HepG2 (cell line): Measurements from ENCODE around the gene PRKCD. TPM values are rescaled to one million over a fixed set of nuclear protein-coding genes. Genes with fewer than 3 reads are reported as not detected.

ENCODE experiments used
- ARID3A ChIP-seq: IDR thresholded peaks from 2 replicates; pipeline ENCODE4 v1.6.1; 2012; ENCODE audit warnings: low read depth, low read length, improper control_type of control experiment
- HNRNPL ChIP-seq: fragments of 200-400 bp; formaldehyde crosslinking; IDR thresholded peaks from 2 replicates; pipeline ENCODE4 v1.6.1; 2017; ENCODE audit warnings: mild to moderate bottlenecking, low read depth, low read length
- PAX8 ChIP-seq: sonication (generic); formaldehyde crosslinking; IDR thresholded peaks from 2 replicates; pipeline ENCODE4 v1.8.0; 2022; ENCODE audit warnings: mild to moderate bottlenecking, missing genetic modification reagents, borderline replicate concordance
- RERE ChIP-seq: IDR thresholded peaks from 2 replicates; pipeline ENCODE4 v1.6.1; 2016; ENCODE audit warnings: low read depth, missing genetic modification reagents, missing compliant biosample characterization
- SRY ChIP-seq: sonication (generic); formaldehyde crosslinking; IDR thresholded peaks from 2 replicates; pipeline ENCODE4 v1.8.0; 2022; ENCODE audit warnings: mild to moderate bottlenecking, missing genetic modification reagents
- TEAD2 ChIP-seq: sonication (generic); formaldehyde crosslinking; IDR thresholded peaks from 2 replicates; pipeline ENCODE4 v1.9.0; 2021; ENCODE audit warnings: missing genetic modification reagents
- ZFY ChIP-seq: sonication (generic); formaldehyde crosslinking; IDR thresholded peaks from 2 replicates; pipeline ENCODE4 v1.4.0; 2020; ENCODE audit warnings: missing genetic modification reagents
- ZNF205 ChIP-seq: IDR thresholded peaks from 2 replicates; pipeline ENCODE4 v1.6.1; 2018; ENCODE audit warnings: missing biosample characterization, missing genetic modification reagents
- ZNF282 ChIP-seq: fragments of 450-650 bp; IDR thresholded peaks from 2 replicates; pipeline ENCODE4 v1.6.1; 2018; ENCODE audit not compliant: partially characterized antibody
- ZNF335 ChIP-seq: sonication (generic); formaldehyde crosslinking; IDR thresholded peaks from 2 replicates; pipeline ENCODE4 v1.4.0; 2020; ENCODE audit warnings: missing genetic modification reagents
- ZNF407 ChIP-seq: sonication (generic); formaldehyde crosslinking; IDR thresholded peaks from one replicate; pipeline ENCODE4 v1.5.1; 2020; ENCODE audit warnings: mild to moderate bottlenecking, missing genetic modification reagents; ENCODE audit errors: not compliant biosample characterization
- ZNF577 ChIP-seq: sonication (generic); formaldehyde crosslinking; IDR thresholded peaks from 2 replicates; pipeline ENCODE4 v1.4.0; 2020; ENCODE audit warnings: mild to moderate bottlenecking, low read depth, missing genetic modification reagents, borderline replicate concordance
- ZNF629 ChIP-seq: sonication (generic); formaldehyde crosslinking; conservative IDR thresholded peaks from 2 replicates; pipeline ENCODE4 v1.5.0; 2020; ENCODE audit warnings: missing genetic modification reagents
- polyA plus RNA-seq, 8 experiments: library from polyadenylated mRNA; depleted of rRNA in 3 of 8; stranded (reverse) in 7 of 8; unstranded in 1 of 8; fragments of >200 nt; fragmentation: Illumina TruSeq in 4 of 8; extraction: Trizol in 4 of 8; gene quantifications; 2 replicates each; pipeline versions ENCODE4 v1.2.1 to v1.2.3, GENCODE V29; 2011 to 2016; ENCODE audit warnings: low read depth in 4 of 8, missing spikeins in 1 of 8, mixed read lengths in 1 of 8; ENCODE audit not compliant: insufficient read depth in 1 of 8
- total RNA-seq, 5 experiments: library from RNA; depleted of rRNA; stranded (reverse); fragments of >200 nt; fragmentation: Illumina TruSeq; extraction: Trizol; gene quantifications; 2 replicates each; pipeline ENCODE4 v1.2.3, GENCODE V29; 2016; ENCODE audit warnings: low read depth in 1 of 5

The PRKCD gene
- total and polyA plus RNA-seq, 2 of the 13 experiments (the other 11 are each of a cell fraction or from before 2014, with no cell fraction given) = 1.6 to 40.7 TPM

GRCh38 chr3:53195602-53196574 is 34.9 kb downstream of the PRKCD start (continued):
- no peak for TF ChIP-seq ZNF407
- no peak for TF ChIP-seq ZNF335 (CRISPR knock-in tag)
- TF ChIP-seq ZNF282 = no peak
- no peak for TF ChIP-seq TEAD2 (CRISPR knock-in tag)
- no peak for TF ChIP-seq SRY (CRISPR knock-in tag)
- TF ChIP-seq RERE (CRISPR knock-in tag) = no peak
- no peak for TF ChIP-seq PAX8 (CRISPR knock-in tag)
- TF ChIP-seq HNRNPL = no peak
- no peak for TF ChIP-seq ZNF629 (CRISPR knock-in tag)
- no peak for TF ChIP-seq ARID3A
- no peak for TF ChIP-seq ZNF577 (CRISPR knock-in tag)
- TF ChIP-seq ZFY = peak; percentile 36; the same call in 1 of the 2 replicates
- 0 out of 2 replicates have a peak, but pooled peaks have one; percentile 42 for TF ChIP-seq ZNF205 (CRISPR knock-in tag)
